ENCODE data around the gene RGPD3. TPM values are rescaled to one million over a fixed set of nuclear protein-coding genes. Genes with fewer than 3 reads are reported as not detected.
"Not testable (repeated sequence)": the region's sequence is repeated elsewhere in the genome, so short reads cannot be mapped to it uniquely, and the experiment has no call there.

The RGPD3 gene
- total RNA-seq (under 1 TPM in 4 of 6 donors, not detected in 2; 0.09 to 0.16 (median 0.10) TPM), polyA plus RNA-seq (under 1 TPM; 0.08 to 0.16 TPM)

DNA sequence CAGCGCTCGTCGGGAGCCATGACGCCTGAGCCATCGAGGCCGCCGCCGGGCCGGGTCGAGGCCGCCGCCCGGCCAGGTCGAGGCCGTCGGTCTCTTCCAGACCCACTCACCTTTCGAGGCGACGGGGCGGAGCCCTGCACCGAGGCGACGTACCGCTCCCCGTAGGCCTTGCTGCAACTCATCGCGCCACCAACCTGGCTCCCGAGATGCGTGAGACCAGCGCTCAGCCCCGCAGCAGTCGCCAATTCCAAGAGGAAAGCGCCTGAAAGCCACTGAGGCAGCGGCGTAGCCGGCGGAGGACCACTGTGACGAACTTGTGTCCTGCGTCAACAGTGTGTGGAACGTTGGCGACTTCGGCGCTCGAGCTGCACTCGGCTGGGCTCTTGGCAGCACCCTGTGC, at the start of gene RGPD3:
RGPD3 (minus strand) TSS at position 307 of the 400 bp plus-strand sequence; CDS start at position 182, 125 bp downstream.
- 91 to 93% methylated on average over 45 of the region's 45 CpGs for WGBS, 2 donors
- H3K27ac ChIP-seq; H3K27me3 ChIP-seq; H3K4me1 ChIP-seq; H3K36me3 ChIP-seq; FAIRE-seq; H3K9me3 ChIP-seq; intact Hi-C loops (cut with DNase I); H3K4me3 ChIP-seq; ATAC-seq: not testable (repeated sequence)
- peak in 1 of 6 donors; percentile 57 for DNase-seq

DNA sequence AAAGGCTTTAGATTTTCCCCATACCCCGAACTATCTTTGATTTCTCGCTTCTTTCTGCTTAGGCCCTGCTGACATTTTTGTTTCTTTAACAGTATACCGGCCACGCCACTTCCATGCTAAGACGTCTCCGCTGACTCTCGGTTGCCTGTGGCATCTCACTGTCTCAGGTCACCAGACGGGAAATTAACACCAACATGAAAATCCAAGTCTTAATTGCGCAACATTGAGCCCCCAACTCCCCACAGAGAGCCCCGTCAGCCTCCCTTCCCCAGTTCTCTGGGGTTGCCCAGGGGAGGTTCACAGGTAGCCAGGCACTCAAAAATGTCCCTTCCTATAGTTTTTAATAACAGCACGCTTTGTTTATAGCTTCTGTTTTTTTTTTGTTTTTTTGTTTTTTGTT, 49.1 kb upstream of the RGPD3 start:
- DNase-seq (no peak), ATAC-seq (no peak), FAIRE-seq (no peak)
- Histone ChIP-seq H3K27ac (no peak overlapping the region), H3K4me3 (no peak overlapping the region), H3K9me3 (no peaks in the 10 kb centered on the region), H3K36me3 (no peaks in the 10 kb centered on the region), H3K27me3 (no peaks in the 10 kb centered on the region), H3K4me1 (no peaks in the 10 kb centered on the region)
- intact Hi-C loops (cut with DNase I), result no loop called here
- TF ChIP-seq, protein P1, sequence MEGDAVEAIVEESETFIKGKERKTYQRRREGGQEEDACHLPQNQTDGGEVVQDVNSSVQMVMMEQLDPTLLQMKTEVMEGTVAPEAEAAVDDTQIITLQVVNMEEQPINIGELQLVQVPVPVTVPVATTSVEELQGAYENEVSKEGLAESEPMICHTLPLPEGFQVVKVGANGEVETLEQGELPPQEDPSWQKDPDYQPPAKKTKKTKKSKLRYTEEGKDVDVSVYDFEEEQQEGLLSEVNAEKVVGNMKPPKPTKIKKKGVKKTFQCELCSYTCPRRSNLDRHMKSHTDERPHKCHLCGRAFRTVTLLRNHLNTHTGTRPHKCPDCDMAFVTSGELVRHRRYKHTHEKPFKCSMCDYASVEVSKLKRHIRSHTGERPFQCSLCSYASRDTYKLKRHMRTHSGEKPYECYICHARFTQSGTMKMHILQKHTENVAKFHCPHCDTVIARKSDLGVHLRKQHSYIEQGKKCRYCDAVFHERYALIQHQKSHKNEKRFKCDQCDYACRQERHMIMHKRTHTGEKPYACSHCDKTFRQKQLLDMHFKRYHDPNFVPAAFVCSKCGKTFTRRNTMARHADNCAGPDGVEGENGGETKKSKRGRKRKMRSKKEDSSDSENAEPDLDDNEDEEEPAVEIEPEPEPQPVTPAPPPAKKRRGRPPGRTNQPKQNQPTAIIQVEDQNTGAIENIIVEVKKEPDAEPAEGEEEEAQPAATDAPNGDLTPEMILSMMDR (IDR thresholded peaks at IDR 0.05), result no peak
- WGBS, 2 donors, result 87 to 91% methylated on average over 11 of the region's 11 CpGs

DNA sequence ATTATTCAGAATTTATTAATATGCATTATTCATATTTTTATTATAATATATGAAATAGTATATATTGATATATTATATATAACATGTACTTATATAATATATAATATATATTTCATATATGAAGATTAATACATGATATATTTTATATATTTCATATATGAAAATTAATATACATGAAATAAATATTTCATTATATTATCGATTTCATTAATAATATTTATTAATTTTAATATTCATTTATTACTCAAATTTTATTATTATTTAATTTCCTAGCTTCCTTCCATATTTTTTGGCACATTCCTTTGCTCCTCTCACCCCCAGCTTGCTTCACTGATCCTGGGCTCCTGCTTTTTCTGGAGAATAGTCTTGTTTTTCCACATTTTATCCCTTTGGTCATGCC, 48.7 kb upstream of the RGPD3 start:
- Histone ChIP-seq H3K27me3 (no peaks in the 10 kb centered on the region), H3K27ac (no peak overlapping the region), H3K4me3 (no peak overlapping the region), H3K36me3 (no peaks in the 10 kb centered on the region), H3K9me3 (no peaks in the 10 kb centered on the region), H3K4me1 (no peaks in the 10 kb centered on the region)
- TF ChIP-seq, protein P1 (IDR thresholded peaks at IDR 0.05), result no peak
- peak; percentile 95 for FAIRE-seq
- ATAC-seq, result no peak
- intact Hi-C loops (cut with DNase I), result no loop called here
- DNase-seq, result no peak
- 59 to 76% methylated on average over 1 of the region's 1 CpG for WGBS, 2 donors

DNA sequence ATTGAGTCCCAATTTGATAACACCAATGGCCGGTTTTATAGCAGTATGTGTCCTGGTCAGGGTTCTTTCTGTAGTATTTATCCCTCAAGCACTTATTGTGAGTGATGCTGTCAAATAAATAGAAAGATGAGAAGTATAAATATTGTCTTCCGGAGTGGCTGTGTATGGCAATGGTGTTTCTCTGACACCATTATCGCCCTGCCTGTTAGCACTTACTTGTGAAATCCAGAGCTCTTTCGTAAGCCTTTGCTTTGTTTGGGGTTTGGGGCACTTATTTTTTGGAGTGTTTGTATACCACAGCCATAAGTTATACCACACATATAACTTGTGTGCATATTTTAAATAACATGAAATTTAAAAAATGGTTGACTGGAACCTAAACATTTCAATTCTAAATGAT, 48.2 kb upstream of the RGPD3 start:
- WGBS, 2 donors, result 74 to 87% methylated on average over 4 of the region's 4 CpGs
- FAIRE-seq, result no peak
- Histone ChIP-seq H3K4me1 (no peaks in the 10 kb centered on the region), H3K27me3 (no peaks in the 10 kb centered on the region), H3K36me3 (no peaks in the 10 kb centered on the region), H3K9me3 (no peaks in the 10 kb centered on the region), H3K27ac (no peak overlapping the region), H3K4me3 (no peak overlapping the region)
- ATAC-seq, result no peak
- intact Hi-C loops (cut with DNase I), result no loop called here
- TF ChIP-seq, protein P1 (IDR thresholded peaks at IDR 0.05), result no peak
- DNase-seq, result no peak

DNA sequence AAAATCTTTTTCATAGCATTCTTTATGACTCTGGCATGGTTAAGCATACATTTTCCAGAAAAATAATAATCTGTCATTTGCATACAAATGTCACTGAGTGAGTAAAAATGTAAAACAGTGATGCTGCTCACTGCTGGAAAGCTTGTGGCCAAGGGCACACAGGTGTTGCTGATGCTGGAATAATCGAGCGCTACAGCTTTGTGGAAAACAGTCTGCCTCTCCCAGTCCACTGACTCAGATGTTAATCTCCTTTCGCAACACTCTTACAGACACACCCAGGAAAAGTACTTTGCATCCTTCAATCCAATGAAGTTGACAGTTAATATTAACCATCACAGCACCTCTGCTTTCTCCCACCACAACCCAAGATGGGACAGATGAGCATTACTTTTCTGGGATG, 46.6 kb upstream of the RGPD3 start:
- H3K27ac ChIP-seq; H3K4me1 ChIP-seq; intact Hi-C loops (cut with DNase I); DNase-seq; ATAC-seq; H3K9me3 ChIP-seq; H3K27me3 ChIP-seq; H3K36me3 ChIP-seq; H3K4me3 ChIP-seq; FAIRE-seq: not testable (repeated sequence)
- WGBS, 2 donors, result 80 to 82% methylated on average over 3 of the region's 3 CpGs

DNA sequence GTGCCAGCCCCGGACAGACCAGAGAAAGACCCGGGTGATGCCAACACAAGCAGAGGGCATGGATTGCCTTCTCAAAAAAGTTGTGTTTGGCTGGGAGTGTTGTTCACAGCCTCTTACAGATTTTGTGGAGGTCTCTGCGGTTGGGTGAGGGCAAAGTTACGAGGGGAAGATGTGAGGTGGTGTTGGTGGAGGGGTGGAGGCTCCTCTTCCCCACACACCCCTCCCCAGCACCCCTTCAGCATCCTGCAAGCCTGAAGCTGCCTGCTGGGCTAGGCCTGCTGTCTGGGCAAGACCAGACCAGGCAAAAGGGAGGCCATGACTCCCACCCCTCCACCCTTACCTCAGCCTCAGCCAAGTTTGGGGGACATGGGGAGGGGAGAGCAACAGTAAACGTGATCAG, 45.2 kb upstream of the RGPD3 start:
- H3K4me1 ChIP-seq; FAIRE-seq; H3K27ac ChIP-seq; H3K36me3 ChIP-seq; intact Hi-C loops (cut with DNase I); H3K4me3 ChIP-seq; H3K9me3 ChIP-seq; H3K27me3 ChIP-seq; DNase-seq; ATAC-seq: not testable (repeated sequence)
- 66 to 88% methylated on average over 3 of the region's 5 CpGs for WGBS, 2 donors

DNA sequence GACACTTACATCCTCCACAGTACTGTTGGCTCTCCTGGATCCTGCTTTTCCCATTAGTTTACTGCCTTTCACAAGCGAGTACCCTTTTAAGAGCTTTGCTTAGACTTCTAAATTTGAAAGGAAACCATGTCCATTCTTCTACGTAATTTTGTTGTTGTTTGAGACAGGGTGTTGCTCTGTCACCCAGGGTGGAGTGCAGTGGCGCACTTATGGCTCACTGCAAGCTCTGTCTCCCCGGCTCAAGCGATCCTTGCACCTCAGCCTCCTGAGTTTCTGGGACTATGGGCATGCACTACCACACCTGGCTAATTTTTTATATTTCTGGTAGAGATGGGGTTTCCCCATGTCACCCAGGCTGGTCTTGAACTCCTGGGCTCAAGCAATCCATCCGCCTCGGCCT, 43.7 kb upstream of the RGPD3 start:
- H3K27me3 ChIP-seq; H3K4me3 ChIP-seq; DNase-seq; FAIRE-seq; H3K4me1 ChIP-seq; H3K9me3 ChIP-seq; H3K27ac ChIP-seq; H3K36me3 ChIP-seq; intact Hi-C loops (cut with DNase I): not testable (repeated sequence)
- ATAC-seq, result peak in 1 of 4 donors; percentile 7
- WGBS, 2 donors, result 84 to 88% methylated on average over 7 of the region's 7 CpGs

DNA sequence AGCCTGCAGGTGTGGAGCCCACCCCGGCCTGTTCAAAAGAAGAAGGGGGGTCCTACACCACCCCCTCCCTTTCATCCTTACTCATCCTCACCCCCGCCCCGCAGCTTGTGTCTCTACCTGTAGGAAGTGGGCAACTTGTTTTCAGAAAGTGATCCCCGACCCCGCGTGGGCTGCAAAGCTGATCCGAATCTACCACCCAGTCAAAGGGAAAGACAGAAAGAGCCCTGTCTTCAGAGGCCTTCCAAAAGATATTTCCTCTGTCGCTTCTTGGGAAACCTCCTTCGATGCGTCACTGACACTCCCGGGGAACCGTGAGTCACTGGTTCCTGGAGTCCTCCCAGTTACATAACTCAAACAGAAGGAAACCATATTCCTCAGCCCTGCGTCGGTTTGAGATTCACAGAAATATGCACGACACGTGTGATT, 43.3 kb upstream of the RGPD3 start:
- H3K27ac ChIP-seq; H3K27me3 ChIP-seq; H3K36me3 ChIP-seq; H3K4me1 ChIP-seq; intact Hi-C loops (cut with DNase I); H3K9me3 ChIP-seq; H3K4me3 ChIP-seq: not testable (repeated sequence)
- FAIRE-seq (peak; percentile 29), DNase-seq (peak in 1 of 6 donors; percentile 23), ATAC-seq (peak in 3 of 4 donors; percentile 70 to 85 (median 74))
- 63 to 80% methylated on average over 8 to 12 of the region's 16 CpGs for WGBS, 2 donors

DNA sequence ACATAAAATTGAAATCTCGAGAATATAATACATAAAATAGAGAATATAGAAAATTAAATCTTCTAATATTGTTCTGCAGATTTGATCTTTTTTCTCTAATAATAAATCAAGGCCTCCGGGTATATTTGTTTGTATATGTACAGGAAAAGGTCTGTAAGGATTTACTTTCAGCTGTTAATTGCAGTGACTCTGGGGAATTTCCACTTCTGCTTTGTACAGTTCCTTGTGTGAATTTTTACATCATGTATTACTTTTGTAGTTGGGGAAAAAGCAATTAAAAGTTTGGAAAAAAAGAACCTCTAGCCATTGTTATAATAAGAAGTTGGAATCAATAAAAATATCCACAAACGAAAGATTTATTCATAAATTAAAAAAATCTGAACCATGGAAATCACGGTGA, 42.6 kb upstream of the RGPD3 start:
- H3K4me3 ChIP-seq; H3K9me3 ChIP-seq; H3K27me3 ChIP-seq; DNase-seq; intact Hi-C loops (cut with DNase I); ATAC-seq; H3K36me3 ChIP-seq; H3K27ac ChIP-seq; H3K4me1 ChIP-seq: not testable (repeated sequence)
- peak; percentile 79 for FAIRE-seq
- WGBS, 2 donors, result 53 to 65% methylated on average over 4 of the region's 4 CpGs

DNA sequence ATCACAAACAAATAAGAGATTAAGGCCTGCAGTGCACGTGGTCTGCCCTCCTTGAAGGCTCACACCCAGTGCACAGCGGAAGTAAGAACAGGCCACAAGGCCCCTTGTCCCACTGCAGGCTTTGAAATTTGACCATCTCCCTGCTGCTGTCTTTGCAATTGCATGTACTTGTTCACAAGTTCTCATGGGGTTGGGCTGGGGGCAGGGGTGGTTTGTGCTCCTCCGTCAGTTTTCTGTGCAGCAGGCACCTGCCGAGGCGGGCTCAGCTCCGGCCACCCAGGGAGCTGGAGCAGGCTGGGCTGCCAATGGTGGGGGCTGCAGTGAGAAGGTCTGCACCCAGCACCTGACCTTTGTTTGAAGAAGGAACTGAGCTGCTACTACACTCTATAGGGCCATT, 41.2 kb upstream of the RGPD3 start:
- H3K4me3 ChIP-seq; FAIRE-seq; DNase-seq; intact Hi-C loops (cut with DNase I); H3K27ac ChIP-seq; H3K36me3 ChIP-seq; H3K9me3 ChIP-seq; H3K4me1 ChIP-seq; ATAC-seq; H3K27me3 ChIP-seq: not testable (repeated sequence)
- WGBS, 2 donors, result 90 to 98% methylated on average over 6 of the region's 6 CpGs

Data from pancreas (tissue), 10 donors.